ENCODE data around the gene GLYATL1B.
"Not testable (repeated sequence)": the region's sequence is repeated elsewhere in the genome, so short reads cannot be mapped to it uniquely, and the experiment has no call there.

Gene GLYATL1B, protein sequence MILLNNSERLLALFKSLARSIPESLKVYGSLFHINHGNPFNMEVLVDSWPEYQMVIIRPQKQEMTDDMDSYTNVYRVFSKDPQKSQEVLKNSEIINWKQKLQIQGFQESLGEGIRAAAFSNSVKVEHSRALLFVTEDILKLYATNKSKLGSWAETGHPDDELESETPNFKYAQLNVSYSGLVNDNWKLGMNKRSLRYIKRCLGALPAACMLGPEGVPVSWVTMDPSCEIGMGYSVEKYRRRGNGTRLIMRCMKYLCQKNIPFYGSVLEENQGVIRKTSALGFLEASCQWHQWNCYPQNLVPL

DNA sequence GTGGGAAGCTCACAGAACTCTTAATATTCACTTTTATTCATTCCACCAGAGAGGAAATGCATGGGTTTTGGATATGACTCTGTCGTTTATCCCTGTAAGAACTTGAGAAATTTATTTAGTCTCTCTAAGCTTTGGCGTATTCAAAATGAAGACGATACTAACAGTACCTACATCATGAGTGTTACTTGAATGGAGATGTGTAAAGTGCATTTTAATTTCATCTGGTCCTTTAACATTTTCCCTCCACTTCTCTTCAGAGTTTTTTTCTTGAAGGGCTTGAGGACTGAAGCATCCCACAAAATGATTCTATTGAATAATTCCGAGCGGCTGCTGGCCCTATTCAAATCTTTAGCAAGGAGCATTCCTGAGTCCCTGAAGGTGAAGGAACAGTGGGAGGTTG is at the start of gene GLYATL1B:
Gene GLYATL1B (plus strand): TSS at position 301 of the 400 bp plus-strand sequence. CDS start 0 bp downstream, at position 301.
- H3K4me3 ChIP-seq (ENCODE audit: low read depth in 1 of 2, low read length in 2 of 2); H3K4me1 ChIP-seq (ENCODE audit: control insufficient read depth in 1 of 2, insufficient read depth in 2 of 2, low read length in 2 of 2); H3K36me3 ChIP-seq (ENCODE audit: control insufficient read depth in 1 of 2, insufficient read depth in 2 of 2, low read length in 2 of 2); H3K9ac ChIP-seq (ENCODE audit: low read depth in 1 of 2, low read length in 2 of 2); H3K27ac ChIP-seq (ENCODE audit: low read depth, low read length); H3K9me3 ChIP-seq (ENCODE audit: control insufficient read depth in 1 of 2, low read length in 2 of 2); H3K27me3 ChIP-seq (ENCODE audit: control insufficient read depth in 1 of 2, insufficient read depth in 2 of 2, low read length in 2 of 2): not testable (repeated sequence)

DNA sequence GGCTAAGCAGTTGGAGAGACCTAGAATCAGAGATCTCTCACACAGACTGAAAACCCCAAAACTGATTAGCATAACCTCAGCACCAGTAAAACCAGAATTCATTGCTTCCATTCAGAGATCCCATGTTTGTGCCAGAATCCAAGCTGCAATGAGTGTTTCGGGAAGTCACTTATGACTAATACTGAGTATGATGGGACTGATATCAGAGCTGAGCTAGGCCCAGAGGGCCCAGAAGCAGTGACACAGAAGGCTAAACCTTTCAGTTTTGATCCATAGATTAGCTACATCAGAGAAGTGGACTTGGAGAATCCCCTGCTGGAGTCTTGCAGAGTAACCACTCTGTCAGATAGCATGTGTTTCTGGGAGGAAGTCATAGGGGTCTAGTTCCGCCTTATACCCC is 49.6 kb upstream of the GLYATL1B start:
- not testable (repeated sequence) for H3K27me3 ChIP-seq (ENCODE audit: control insufficient read depth in 1 of 2, insufficient read depth in 2 of 2, low read length in 2 of 2); H3K4me3 ChIP-seq (ENCODE audit: low read depth in 1 of 2, low read length in 2 of 2); H3K4me1 ChIP-seq (ENCODE audit: control insufficient read depth in 1 of 2, insufficient read depth in 2 of 2, low read length in 2 of 2); H3K9me3 ChIP-seq (ENCODE audit: control insufficient read depth in 1 of 2, low read length in 2 of 2); H3K9ac ChIP-seq (ENCODE audit: low read depth in 1 of 2, low read length in 2 of 2); H3K27ac ChIP-seq (ENCODE audit: low read depth, low read length); H3K36me3 ChIP-seq (ENCODE audit: control insufficient read depth in 1 of 2, insufficient read depth in 2 of 2, low read length in 2 of 2)

DNA sequence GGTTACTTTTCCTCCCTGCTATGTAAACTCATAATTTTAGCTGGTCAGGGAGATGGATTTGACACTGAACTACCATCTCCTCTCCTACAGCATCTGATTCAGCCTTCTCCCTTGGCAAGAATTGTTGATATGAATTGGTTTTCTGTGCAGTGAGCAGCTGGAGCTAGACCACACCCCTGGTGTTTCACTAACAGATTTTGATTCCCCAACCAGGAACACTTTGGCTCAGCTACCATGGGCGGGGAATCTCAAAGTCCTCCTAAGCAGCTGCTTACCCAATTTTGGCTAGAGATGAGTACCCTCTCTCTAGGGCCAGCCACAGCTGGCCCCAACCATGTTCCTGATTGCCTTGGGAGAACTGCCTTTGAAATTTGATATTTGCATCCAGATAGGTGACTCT is 48.7 kb upstream of the GLYATL1B start:
- not testable (repeated sequence) for H3K9ac ChIP-seq (ENCODE audit: low read depth in 1 of 2, low read length in 2 of 2); H3K36me3 ChIP-seq (ENCODE audit: control insufficient read depth in 1 of 2, insufficient read depth in 2 of 2, low read length in 2 of 2); H3K4me1 ChIP-seq (ENCODE audit: control insufficient read depth in 1 of 2, insufficient read depth in 2 of 2, low read length in 2 of 2); H3K4me3 ChIP-seq (ENCODE audit: low read depth in 1 of 2, low read length in 2 of 2); H3K27me3 ChIP-seq (ENCODE audit: control insufficient read depth in 1 of 2, insufficient read depth in 2 of 2, low read length in 2 of 2); H3K9me3 ChIP-seq (ENCODE audit: control insufficient read depth in 1 of 2, low read length in 2 of 2); H3K27ac ChIP-seq (ENCODE audit: low read depth, low read length)

DNA sequence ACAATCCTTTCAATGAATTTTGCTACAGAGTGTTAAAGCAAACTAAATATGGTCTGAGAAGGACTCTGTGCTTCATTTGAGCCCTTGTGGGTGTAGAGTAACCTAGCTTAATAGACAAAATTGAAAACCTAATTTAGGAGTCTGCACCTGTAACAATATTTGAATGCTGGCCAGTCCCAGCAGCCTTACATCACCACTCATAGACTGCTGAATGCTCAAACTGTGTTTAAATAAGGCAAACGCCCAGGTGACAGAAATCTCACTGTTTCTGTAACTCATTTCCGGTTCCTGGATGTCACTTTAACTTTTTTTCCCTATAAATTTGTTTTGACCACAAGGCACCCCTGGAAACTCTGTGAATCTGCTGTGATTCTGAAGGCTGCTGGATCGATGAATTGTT is 45.5 kb upstream of the GLYATL1B start:
- Histone ChIP-seq H3K4me1 (ENCODE audit: control insufficient read depth in 1 of 2, insufficient read depth in 2 of 2, low read length in 2 of 2) (no peaks in the 10 kb centered on the region), H3K9ac (ENCODE audit: low read depth in 1 of 2, low read length in 2 of 2) (no peak overlapping the region), H3K4me3 (ENCODE audit: low read depth in 1 of 2, low read length in 2 of 2) (no peak overlapping the region), H3K27ac (ENCODE audit: low read depth, low read length) (no peak overlapping the region), H3K9me3 (ENCODE audit: control insufficient read depth in 1 of 2, low read length in 2 of 2) (no peaks in the 10 kb centered on the region), H3K36me3 (ENCODE audit: control insufficient read depth in 1 of 2, insufficient read depth in 2 of 2, low read length in 2 of 2) (no peaks in the 10 kb centered on the region), H3K27me3 (ENCODE audit: control insufficient read depth in 1 of 2, insufficient read depth in 2 of 2, low read length in 2 of 2) (no peaks in the 10 kb centered on the region)

DNA sequence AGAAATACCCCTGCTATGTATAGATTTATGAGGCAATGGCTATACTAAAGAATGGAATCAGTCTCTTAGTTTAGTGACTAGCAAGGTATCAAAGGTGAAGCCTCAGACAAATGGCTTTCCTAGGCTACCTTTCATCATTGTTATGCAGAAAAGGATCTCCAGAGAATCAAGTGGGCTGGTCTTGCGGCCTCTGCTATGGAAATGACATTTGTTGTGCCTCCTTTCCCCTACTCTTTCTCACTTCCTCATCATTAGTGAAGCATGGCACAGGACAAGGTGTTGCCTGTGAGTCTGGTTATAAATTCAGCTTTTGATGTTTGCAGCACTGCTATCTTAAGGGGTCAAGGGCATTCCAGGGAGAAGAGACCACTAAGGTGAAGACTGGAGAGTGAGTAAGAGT is 34.7 kb upstream of the GLYATL1B start:
- H3K9me3 ChIP-seq (ENCODE audit: control insufficient read depth in 1 of 2, low read length in 2 of 2); H3K36me3 ChIP-seq (ENCODE audit: control insufficient read depth in 1 of 2, insufficient read depth in 2 of 2, low read length in 2 of 2); H3K9ac ChIP-seq (ENCODE audit: low read depth in 1 of 2, low read length in 2 of 2); H3K27me3 ChIP-seq (ENCODE audit: control insufficient read depth in 1 of 2, insufficient read depth in 2 of 2, low read length in 2 of 2); H3K27ac ChIP-seq (ENCODE audit: low read depth, low read length); H3K4me1 ChIP-seq (ENCODE audit: control insufficient read depth in 1 of 2, insufficient read depth in 2 of 2, low read length in 2 of 2); H3K4me3 ChIP-seq (ENCODE audit: low read depth in 1 of 2, low read length in 2 of 2): not testable (repeated sequence)

DNA sequence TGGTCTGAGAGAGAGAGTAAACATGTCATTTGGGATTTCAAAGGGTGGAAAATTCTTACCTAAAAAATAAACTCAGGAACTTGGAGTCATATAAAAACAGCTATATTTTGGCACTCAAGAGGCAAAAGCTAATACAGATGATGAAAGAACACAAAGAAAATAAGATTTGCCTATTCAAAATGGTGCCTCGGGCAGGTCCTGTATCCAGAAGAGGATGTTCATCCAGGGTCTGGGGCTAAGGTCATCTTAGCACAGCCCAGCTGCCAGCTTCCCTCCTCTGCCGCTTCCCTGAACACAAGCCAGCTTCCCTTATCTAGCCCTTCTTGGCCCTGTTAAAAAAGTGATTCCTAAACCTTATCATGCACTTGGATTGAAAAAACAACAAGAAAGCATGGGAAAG is 33.8 kb upstream of the GLYATL1B start:
- H3K9ac ChIP-seq (ENCODE audit: low read depth in 1 of 2, low read length in 2 of 2); H3K27me3 ChIP-seq (ENCODE audit: control insufficient read depth in 1 of 2, insufficient read depth in 2 of 2, low read length in 2 of 2); H3K4me3 ChIP-seq (ENCODE audit: low read depth in 1 of 2, low read length in 2 of 2); H3K4me1 ChIP-seq (ENCODE audit: control insufficient read depth in 1 of 2, insufficient read depth in 2 of 2, low read length in 2 of 2); H3K36me3 ChIP-seq (ENCODE audit: control insufficient read depth in 1 of 2, insufficient read depth in 2 of 2, low read length in 2 of 2); H3K9me3 ChIP-seq (ENCODE audit: control insufficient read depth in 1 of 2, low read length in 2 of 2); H3K27ac ChIP-seq (ENCODE audit: low read depth, low read length): not testable (repeated sequence)

DNA sequence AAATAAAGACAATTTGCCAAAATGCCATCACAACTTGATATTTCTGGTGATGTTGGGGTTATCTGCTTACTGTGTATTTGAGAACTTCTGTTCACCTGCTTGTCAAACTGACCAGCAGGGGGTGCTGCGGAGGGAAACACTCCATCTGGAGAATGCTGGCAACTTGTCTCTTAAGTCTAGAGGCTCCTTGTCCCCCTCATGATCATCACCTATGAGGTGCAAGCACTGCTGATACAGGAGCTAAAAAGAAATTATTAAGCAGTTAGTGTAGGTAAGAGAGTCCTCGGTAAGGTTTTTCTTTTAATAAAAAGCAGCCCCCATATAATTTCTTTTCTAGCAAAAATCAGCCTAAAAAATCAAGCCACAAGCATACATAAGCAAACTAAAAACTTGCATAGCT is 32.7 kb upstream of the GLYATL1B start:
- Histone ChIP-seq H3K9me3 (ENCODE audit: control insufficient read depth in 1 of 2, low read length in 2 of 2) (no peaks in the 10 kb centered on the region), H3K36me3 (ENCODE audit: control insufficient read depth in 1 of 2, insufficient read depth in 2 of 2, low read length in 2 of 2) (no peaks in the 10 kb centered on the region), H3K4me3 (ENCODE audit: low read depth in 1 of 2, low read length in 2 of 2) (no peak overlapping the region), H3K27ac (ENCODE audit: low read depth, low read length) (no peak overlapping the region), H3K4me1 (ENCODE audit: control insufficient read depth in 1 of 2, insufficient read depth in 2 of 2, low read length in 2 of 2) (no peaks in the 10 kb centered on the region), H3K9ac (ENCODE audit: low read depth in 1 of 2, low read length in 2 of 2) (no peak overlapping the region), H3K27me3 (ENCODE audit: control insufficient read depth in 1 of 2, insufficient read depth in 2 of 2, low read length in 2 of 2) (peaks cover 0 to 3% of the 10 kb centered on the region in 2 donors)

DNA sequence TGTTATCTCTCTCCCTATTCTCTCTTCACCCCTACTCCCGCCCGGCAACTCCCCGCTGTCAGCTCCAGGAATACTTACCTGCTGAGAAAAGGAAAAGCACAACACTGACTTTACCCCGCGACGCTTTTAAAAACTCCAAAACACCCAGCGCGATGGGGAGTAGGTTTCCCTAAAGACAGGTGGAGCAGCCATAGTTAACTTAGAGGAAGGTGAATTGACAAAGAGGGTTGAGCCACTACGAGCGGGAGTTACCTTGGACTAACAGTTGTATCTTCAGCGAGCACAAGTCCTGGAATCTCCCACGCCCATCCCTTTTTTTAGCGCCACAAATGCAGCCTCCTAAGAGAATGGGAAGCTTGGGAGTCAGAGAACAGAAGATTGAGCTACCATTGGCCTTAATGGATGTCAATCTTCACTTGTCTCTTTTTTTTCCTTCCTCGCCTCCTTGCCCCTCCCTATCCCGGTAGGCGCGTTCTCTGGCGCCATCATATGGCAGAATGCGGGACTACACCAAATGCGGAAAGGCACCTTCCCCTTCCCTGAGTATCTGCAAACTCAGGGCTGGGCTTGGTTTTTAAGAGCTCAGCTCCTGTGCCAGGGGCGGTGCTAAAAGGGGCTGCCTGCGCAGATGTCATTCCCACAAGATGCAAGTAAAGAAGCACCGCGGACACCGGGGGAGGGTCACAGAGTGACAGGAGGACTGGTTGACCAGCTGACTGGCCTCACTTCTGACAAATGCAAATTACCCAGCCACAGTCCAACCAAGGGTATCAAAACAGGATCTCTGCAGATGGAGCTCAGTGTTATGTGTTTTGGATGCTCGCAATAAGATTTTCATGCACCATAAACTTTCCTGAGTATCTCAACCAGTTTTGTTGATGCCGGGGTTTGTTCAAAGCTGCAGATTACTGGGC is 27.7 kb upstream of the GLYATL1B start:
- peaks cover 0 to 11% of the 10 kb centered on the region in 2 donors for H3K27me3 ChIP-seq (ENCODE audit: control insufficient read depth in 1 of 2, insufficient read depth in 2 of 2, low read length in 2 of 2)
- H3K36me3 ChIP-seq (ENCODE audit: control insufficient read depth in 1 of 2, insufficient read depth in 2 of 2, low read length in 2 of 2); H3K9me3 ChIP-seq (ENCODE audit: control insufficient read depth in 1 of 2, low read length in 2 of 2); H3K4me1 ChIP-seq (ENCODE audit: control insufficient read depth in 1 of 2, insufficient read depth in 2 of 2, low read length in 2 of 2); H3K27ac ChIP-seq (ENCODE audit: low read depth, low read length); H3K9ac ChIP-seq (ENCODE audit: low read depth in 1 of 2, low read length in 2 of 2): not testable (repeated sequence)
- peak overlapping the region; percentile 54 to 60 for H3K4me3 ChIP-seq (ENCODE audit: low read depth in 1 of 2, low read length in 2 of 2)

DNA sequence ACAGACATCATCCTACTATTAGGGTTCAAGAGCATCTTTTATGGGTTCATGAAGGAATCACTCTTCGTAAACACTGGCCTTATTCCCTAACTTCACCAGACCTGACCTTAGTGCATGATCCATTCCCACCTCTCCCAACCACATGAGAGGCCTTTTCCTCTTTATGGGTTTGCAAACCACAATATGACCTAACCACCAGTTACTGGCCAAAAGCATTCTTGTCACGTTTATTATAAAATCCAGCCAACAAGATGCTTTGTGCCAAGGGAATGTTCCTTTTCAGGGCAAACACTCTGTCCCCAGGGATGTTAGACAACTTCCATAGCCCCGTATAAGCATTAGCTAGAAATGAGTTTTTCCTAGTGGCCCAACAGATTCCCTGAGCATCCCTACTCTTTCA is 26.0 kb upstream of the GLYATL1B start:
- not testable (repeated sequence) for H3K36me3 ChIP-seq (ENCODE audit: control insufficient read depth in 1 of 2, insufficient read depth in 2 of 2, low read length in 2 of 2); H3K4me3 ChIP-seq (ENCODE audit: low read depth in 1 of 2, low read length in 2 of 2); H3K9ac ChIP-seq (ENCODE audit: low read depth in 1 of 2, low read length in 2 of 2); H3K9me3 ChIP-seq (ENCODE audit: control insufficient read depth in 1 of 2, low read length in 2 of 2); H3K4me1 ChIP-seq (ENCODE audit: control insufficient read depth in 1 of 2, insufficient read depth in 2 of 2, low read length in 2 of 2); H3K27ac ChIP-seq (ENCODE audit: low read depth, low read length)
- peaks cover 8 to 15% of the 10 kb centered on the region in 2 donors for H3K27me3 ChIP-seq (ENCODE audit: control insufficient read depth in 1 of 2, insufficient read depth in 2 of 2, low read length in 2 of 2)

DNA sequence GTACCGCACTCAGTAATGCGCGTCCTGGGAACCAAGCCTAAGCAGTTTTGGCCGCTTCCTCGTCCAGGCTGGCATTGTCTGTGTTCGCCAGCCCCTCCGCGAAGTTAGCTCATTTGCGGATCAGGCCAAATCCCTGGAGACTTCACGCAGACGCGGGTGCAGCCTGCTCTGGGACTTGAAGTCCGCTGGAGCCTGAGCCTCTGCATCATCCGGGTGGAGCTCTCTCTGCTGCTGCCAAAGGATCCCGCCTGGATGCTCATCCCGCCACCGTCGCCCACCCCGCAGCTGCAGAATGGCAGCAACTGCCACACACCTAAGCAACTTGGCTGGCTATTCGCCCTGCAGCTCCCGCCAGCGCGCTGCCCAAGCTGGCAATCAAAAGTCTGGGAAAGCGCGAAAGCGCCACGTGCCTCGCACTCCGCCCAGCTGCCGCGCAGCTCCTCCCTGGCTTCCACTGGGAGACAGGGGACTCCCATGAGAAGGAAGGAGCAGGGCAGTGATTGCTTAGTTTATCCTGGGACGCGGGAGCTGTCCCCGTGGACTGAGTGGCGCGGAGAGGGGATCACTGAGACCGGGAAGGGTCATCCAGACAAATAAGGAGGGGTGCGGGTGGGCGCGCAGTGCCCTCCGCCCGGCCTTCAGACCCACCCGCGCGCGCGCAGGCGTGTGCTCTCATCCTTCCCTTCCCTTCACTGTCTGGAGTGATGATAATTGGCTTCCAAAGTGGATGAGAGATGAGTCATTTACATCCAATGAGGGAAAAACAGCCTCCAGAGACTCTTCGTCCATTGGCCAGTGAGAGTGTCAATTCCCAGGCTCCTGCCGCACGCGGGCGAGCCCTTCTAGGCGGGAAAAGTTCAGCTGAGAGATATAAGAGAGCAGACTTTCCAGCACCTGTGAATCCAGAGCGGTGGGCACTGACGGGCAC is 23.2 kb upstream of the GLYATL1B start:
- Histone ChIP-seq H3K27me3 (ENCODE audit: control insufficient read depth in 1 of 2, insufficient read depth in 2 of 2, low read length in 2 of 2) (peaks cover 13 to 16% of the 10 kb centered on the region in 2 donors), H3K9ac (ENCODE audit: low read depth in 1 of 2, low read length in 2 of 2) (no peak overlapping the region), H3K4me3 (ENCODE audit: low read depth in 1 of 2, low read length in 2 of 2) (no peak overlapping the region), H3K9me3 (ENCODE audit: control insufficient read depth in 1 of 2, low read length in 2 of 2) (no peaks in the 10 kb centered on the region), H3K36me3 (ENCODE audit: control insufficient read depth in 1 of 2, insufficient read depth in 2 of 2, low read length in 2 of 2) (no peaks in the 10 kb centered on the region), H3K4me1 (ENCODE audit: control insufficient read depth in 1 of 2, insufficient read depth in 2 of 2, low read length in 2 of 2) (no peaks in the 10 kb centered on the region), H3K27ac (ENCODE audit: low read depth, low read length) (no peak overlapping the region)

Data from duodenal mucosa (tissue), 2 donors.